GM12872 (cell line): ENCODE results near the gene PTPN14.

Source experiments
- TF ChIP-seq, protein P1 (sequence below): IDR thresholded peaks from 3 replicates; pipeline ENCODE4 v1.5.1; 2011; ENCODE audit warnings: low read depth, mild to moderate bottlenecking, low read length, moderate library complexity; ENCODE audit not compliant: insufficient read depth

The PTPN14 gene

DNA sequence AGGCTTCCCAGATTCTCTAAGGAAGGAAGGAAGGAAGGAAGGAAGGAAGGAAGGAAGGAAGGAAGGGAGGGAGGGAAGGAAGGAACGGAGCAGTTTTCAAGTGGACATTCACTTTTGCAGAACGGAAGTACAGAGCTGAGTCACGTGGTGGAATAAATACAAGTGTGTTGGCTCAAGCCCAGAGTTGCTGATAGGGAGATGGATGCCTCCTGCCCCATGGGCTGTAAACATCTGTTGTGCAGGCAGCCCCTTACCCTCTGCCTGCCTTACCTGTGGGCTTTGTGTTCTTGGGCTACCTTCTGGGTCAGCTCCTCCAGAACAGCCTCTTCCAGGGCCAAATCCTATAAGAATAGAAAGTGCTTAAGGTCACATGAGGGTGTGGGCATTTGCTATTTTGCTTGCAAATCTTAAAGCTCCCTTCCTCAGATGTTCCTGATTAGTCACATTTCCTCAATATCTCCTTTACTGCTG lies 148.8 kb downstream of the PTPN14 start:
- TF ChIP-seq, protein P1, sequence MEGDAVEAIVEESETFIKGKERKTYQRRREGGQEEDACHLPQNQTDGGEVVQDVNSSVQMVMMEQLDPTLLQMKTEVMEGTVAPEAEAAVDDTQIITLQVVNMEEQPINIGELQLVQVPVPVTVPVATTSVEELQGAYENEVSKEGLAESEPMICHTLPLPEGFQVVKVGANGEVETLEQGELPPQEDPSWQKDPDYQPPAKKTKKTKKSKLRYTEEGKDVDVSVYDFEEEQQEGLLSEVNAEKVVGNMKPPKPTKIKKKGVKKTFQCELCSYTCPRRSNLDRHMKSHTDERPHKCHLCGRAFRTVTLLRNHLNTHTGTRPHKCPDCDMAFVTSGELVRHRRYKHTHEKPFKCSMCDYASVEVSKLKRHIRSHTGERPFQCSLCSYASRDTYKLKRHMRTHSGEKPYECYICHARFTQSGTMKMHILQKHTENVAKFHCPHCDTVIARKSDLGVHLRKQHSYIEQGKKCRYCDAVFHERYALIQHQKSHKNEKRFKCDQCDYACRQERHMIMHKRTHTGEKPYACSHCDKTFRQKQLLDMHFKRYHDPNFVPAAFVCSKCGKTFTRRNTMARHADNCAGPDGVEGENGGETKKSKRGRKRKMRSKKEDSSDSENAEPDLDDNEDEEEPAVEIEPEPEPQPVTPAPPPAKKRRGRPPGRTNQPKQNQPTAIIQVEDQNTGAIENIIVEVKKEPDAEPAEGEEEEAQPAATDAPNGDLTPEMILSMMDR, result no peak

DNA sequence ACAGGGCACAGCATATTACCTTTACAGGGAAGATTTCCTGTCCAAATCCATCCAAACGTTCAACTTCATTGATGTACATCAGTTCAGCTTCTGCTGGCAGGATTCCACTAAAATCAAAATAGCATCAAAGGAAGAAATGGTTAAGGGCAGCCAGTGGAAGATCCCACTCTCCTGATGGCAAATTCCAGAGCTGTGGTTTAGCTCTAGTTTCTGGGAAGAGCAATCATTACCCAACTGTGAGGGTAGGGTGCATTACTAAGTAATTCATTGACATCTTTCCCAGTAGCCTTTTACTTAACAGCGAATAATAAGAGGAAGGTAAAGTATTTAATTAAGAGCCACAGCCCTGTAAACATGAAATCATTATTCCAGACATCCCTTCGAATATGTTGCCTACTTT lies 149.7 kb downstream of the PTPN14 start:
- TF ChIP-seq, protein P1, result no peak

DNA sequence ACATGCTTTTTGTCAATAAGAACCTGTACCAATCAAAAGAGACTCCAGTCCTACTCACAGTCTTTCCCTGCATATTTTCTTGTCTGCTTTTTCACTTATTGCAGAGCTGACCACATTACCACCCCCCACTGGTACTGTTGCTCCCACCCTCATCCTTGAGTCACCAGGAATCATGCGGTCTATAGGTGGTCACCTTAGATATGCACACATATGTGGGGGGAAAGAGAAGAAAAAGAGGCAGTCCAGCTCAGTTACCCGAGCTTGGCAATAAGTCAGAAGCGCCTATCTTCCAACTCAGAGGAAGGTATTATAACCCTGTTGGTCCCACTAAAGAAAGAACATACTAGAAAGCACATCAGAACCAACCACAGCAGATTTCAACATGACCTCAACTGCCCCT lies 151.3 kb downstream of the PTPN14 start:
- TF ChIP-seq, protein P1, result no peak

DNA sequence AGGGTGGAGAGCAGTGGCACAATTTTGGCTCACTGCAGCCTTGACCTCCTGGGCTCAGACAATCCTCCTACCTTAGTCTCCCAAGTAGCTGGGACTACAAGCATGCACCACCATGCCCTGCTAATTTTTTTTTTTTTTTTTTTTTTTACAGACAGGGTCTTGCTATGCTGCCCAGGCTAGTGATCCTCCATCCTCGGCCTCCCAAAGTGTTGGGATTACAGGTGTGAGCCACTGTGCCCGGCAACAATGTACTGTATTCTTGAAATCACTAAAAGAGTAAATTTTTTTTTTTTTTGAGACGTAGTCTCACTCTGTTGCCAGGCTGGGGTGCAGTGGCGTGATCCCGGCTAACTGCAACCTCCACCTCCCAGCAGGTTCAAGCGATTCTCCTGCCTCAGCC lies 152.9 kb downstream of the PTPN14 start:
- TF ChIP-seq, protein P1, result no peak

DNA sequence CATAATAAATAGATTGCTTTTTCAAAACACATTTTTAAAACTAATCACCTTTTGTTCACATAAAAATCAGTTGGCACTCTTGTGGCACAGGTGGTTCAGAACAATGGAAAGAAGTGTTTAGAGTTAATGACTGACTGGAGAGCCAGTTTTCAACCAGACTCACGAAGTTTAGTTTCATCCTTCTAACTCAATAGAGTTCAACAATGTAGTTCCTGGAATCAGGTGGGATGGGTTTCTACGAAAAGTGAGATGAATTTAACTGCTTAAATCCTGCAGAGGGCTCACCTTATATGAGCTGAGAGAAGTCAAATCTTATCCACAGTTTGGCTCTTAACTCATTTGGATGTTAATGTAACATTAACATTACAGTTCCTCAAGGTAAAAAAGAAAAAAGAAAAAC lies 153.9 kb downstream of the PTPN14 start:
- TF ChIP-seq, protein P1, result no peak

DNA sequence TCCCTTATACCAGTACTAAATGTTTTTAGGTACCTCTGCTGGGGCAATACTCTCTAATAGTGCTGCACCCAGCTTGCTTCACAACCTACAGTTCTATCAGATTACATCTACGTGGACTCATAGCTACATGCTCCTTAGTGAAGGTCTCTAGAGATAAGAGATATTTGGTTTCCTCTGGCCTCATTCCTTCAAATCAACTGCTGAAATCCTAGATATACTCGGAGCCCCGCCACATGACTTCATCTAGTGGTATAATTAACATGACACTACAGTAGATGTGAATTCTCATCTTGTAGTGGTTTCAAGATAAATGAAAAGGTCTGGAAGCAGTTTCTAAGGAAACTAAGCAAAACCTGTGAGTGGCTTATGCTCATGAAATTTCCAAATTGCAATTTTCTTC lies 155.1 kb downstream of the PTPN14 start:
- TF ChIP-seq, protein P1, result no peak

DNA sequence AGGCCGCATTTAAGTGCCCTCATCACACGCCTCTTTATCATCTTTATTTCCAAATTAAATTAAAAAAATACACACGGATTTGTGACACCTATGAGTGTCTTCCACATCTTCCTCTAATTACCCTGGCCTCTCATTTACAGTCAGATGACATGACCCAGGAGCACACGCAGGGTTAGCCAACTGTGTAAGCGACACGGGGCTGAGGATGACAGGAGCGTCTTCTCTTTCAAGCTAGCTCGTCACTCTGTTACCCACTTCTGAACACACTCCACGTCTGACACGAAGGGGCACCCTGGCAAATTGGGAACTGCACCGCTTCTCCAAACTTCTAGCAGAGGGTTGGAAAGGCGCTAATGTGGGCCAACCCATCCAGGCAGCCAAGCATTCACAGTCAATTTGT lies 158.3 kb downstream of the PTPN14 start:
- TF ChIP-seq, protein P1, result no peak

DNA sequence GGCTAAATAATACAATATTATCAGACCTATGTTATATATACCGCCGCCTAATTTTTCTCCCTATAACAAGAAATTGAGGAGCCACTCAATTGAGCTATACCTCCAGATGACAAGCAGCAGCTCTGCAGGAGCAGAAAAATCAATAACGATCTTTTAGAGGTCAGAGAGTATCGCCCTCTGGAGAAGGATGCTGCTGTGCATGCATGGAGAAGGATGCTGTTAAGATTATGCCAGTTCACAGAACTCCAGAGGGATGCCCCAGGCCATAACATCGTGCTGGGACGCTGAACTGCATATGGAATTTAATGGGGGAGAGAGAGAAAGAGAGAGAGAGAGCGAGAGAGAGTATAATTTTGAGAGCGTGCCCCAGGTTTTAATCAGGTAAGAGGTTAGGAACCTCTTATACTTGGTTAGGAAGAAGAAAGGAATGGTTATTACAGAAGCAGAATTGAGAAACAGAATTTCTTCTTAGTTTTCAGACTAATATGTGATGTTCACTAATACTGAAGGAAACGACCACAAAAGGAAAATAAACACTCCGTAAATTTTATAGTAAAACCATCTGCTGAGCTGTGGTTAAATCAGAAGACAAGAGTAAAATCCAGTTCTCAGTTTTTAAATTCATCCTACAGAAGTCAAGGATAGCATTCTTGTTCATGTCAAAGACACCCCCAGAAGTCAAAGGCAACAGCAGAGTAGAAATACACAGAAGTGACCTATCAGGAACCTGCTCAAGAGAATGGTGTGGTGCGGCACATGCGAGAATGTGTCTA lies 159.3 kb downstream of the PTPN14 start:
- TF ChIP-seq, protein P1, result no peak
